Skeletal muscle satellite cell (primary cell): ENCODE data around the gene LY6G6F.

Experiments
- H3K27me3 ChIP-seq: 2 replicates; pipeline ENCODE4 v1.7.0; 2013; ENCODE audit warnings: low read length; ENCODE audit not compliant: control insufficient read depth, insufficient read depth
- H3K36me3 ChIP-seq: 2 replicates; pipeline ENCODE4 v1.7.0; 2013; ENCODE audit warnings: mild to moderate bottlenecking, control low read depth, low read length; ENCODE audit not compliant: insufficient read depth
- H3K4me1 ChIP-seq: 2 replicates; pipeline ENCODE4 v1.7.0; 2013; ENCODE audit warnings: low read length; ENCODE audit not compliant: control insufficient read depth, insufficient read depth
- H3K4me2 ChIP-seq: 2 replicates; pipeline ENCODE4 v1.7.0; 2013; ENCODE audit warnings: mild to moderate bottlenecking, low read length
- H3K4me3 ChIP-seq: 2 replicates; pipeline ENCODE4 v1.7.0; 2013; ENCODE audit warnings: low read length
- H3K9ac ChIP-seq: 2 replicates; pipeline ENCODE4 v1.7.0; 2013; ENCODE audit warnings: mild to moderate bottlenecking, low read depth, low read length, moderate library complexity
- H3K9me3 ChIP-seq: replicated peaks from 2 replicates; pipeline ENCODE4 v1.7.0; 2013; ENCODE audit warnings: mild to moderate bottlenecking, control low read depth, low read length

The LY6G6F gene

GRCh38 chr6:31739639-31740396 is 33.2 kb downstream of the LY6G6F start, which contains the start of gene MSH5:
MSH5 (plus strand) TSS chr6:31740005; CDS start chr6:31740467, 462 bp downstream.
- Histone ChIP-seq H3K36me3 (peaks cover 8% of the 10 kb centered on the region), H3K4me1 (peaks cover 28% of the 10 kb centered on the region), H3K9me3 (no peaks in the 10 kb centered on the region), H3K4me2 (peak within 1 kb of the TSS; percentile 97), H3K27me3 (no peaks in the 10 kb centered on the region), H3K9ac (peak within 1 kb of the TSS; percentile 90), H3K4me3 (peak within 1 kb of the TSS; percentile 95)

GRCh38 chr6:31740397-31741223 is 33.9 kb downstream of the LY6G6F start:
- Histone ChIP-seq H3K9me3 (no peaks in the 10 kb centered on the region), H3K9ac (peak overlapping the region; percentile 90), H3K4me1 (peaks cover 28% of the 10 kb centered on the region)

DNA sequence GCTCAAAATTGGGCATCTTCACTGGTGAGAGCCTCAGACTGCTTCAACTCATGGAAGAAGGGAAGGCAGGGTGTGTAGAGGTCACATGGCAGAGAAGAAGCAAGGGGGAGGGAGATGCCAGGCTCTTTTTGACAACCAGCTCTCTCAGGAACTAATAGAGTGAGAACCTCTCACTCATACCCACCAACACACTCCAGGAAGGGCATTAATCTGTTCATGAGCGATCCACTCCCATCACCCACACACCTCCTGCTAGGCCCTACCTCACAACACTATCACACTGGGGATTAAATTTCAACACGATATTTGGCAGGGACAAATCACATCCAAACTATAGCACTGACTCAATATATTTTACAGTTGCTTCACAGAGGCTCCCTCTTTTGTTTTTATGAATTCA is 35.1 kb downstream of the LY6G6F start:
- H3K9ac ChIP-seq, result no peak overlapping the region
- no peak overlapping the region for H3K4me2 ChIP-seq
- H3K4me1 ChIP-seq, result peaks cover 24% of the 10 kb centered on the region
- H3K27me3 ChIP-seq, result no peaks in the 10 kb centered on the region
- no peaks in the 10 kb centered on the region for H3K9me3 ChIP-seq
- H3K4me3 ChIP-seq, result no peak overlapping the region
- peaks cover 8% of the 10 kb centered on the region for H3K36me3 ChIP-seq

More at GRCh38 chr6:31740397-31741223, 33.9 kb downstream of the LY6G6F start:
- H3K4me2 ChIP-seq, result peak overlapping the region; percentile 97
- H3K4me3 ChIP-seq, result peak overlapping the region; percentile 95
- H3K27me3 ChIP-seq, result no peaks in the 10 kb centered on the region
- peaks cover 8% of the 10 kb centered on the region for H3K36me3 ChIP-seq

DNA sequence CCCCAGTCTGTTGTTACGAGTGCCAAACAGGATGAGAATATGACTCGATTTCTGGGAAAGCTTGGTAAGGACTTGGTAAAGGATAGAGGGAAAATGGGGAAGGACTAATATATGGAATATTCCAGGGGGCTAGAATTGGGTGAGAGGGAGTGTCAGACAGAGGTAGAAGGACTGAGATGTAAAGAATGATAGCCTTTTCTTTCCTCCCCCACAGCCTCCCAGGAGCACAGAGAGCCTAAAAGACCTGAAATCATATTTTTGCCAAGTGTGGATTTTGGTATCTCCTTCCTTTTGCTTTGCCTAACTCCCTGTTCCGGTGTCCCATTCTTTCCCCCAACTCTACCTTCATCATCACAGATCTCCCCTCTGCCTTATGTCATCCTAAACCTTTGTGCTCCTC is 36.2 kb downstream of the LY6G6F start:
- Histone ChIP-seq H3K9ac (no peak overlapping the region), H3K36me3 (peaks cover 9% of the 10 kb centered on the region), H3K4me2 (no peak overlapping the region), H3K9me3 (no peaks in the 10 kb centered on the region), H3K27me3 (no peaks in the 10 kb centered on the region), H3K4me1 (peaks cover 14% of the 10 kb centered on the region), H3K4me3 (no peak overlapping the region)

GRCh38 chr6:31744422-31744821 is 37.8 kb downstream of the LY6G6F start:
- no peak overlapping the region for H3K4me2 ChIP-seq
- no peaks in the 10 kb centered on the region for H3K27me3 ChIP-seq
- no peak overlapping the region for H3K9ac ChIP-seq
- H3K9me3 ChIP-seq, result no peaks in the 10 kb centered on the region
- peaks cover under 1% of the 10 kb centered on the region for H3K4me1 ChIP-seq
- H3K4me3 ChIP-seq, result no peak overlapping the region
- H3K36me3 ChIP-seq, result peaks cover 11% of the 10 kb centered on the region

DNA sequence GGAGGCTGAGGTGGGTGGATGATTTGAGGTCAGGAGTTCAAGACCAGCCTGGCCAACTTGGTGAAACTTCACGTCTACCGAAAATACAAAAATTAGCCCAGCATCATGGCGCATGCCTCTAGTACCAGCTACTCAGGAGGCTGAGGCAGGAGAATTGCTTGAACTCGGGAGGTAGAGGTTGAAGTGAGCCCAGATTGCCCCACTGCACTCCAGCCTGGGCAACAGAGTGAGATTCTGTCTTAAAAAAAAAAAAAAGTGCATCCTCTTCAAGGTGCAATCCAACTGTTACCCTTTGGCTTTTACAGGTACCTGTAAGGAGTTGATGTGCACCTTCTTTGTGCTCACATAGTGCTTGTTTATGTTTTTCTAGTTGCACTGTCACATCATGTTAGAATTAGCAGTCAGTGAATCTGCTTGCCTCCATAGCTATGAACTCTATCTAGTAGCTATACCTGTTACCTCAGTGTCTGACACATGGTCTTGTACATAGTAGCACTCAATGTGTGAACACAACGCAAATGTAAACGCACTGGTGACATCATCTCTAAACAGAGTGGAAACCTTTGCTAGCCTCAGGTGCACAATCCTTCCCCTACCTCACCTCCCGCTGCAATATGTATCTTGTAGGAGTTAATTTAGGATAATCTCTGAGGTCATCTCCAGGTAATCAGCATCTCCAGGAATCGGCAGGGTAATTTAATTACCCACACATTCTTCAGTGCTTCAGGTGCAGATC is 42.8 kb downstream of the LY6G6F start:
- Histone ChIP-seq H3K4me2 (no peak overlapping the region), H3K4me1 (peaks cover 15% of the 10 kb centered on the region), H3K9ac (no peak overlapping the region), H3K27me3 (no peaks in the 10 kb centered on the region), H3K9me3 (no peaks in the 10 kb centered on the region), H3K4me3 (no peak overlapping the region), H3K36me3 (peaks cover 6% of the 10 kb centered on the region)

- H3K4me3 ChIP-seq, result no peak overlapping the region
Measured at GRCh38 chr6:31750411-31751022, 43.9 kb downstream of the LY6G6F start.

GRCh38 chr6:31752739-31753319 is 46.2 kb downstream of the LY6G6F start:
- Histone ChIP-seq H3K9me3 (no peaks in the 10 kb centered on the region), H3K4me3 (no peak overlapping the region), H3K36me3 (peaks cover 6% of the 10 kb centered on the region), H3K4me2 (peak overlapping the region; percentile 60), H3K4me1 (peaks cover 15% of the 10 kb centered on the region), H3K9ac (no peak overlapping the region), H3K27me3 (no peaks in the 10 kb centered on the region)

More at GRCh38 chr6:31750411-31751022, 43.9 kb downstream of the LY6G6F start:
- Histone ChIP-seq H3K4me1 (peaks cover 15% of the 10 kb centered on the region), H3K36me3 (peaks cover 6% of the 10 kb centered on the region), H3K9ac (no peak overlapping the region), H3K4me2 (no peak overlapping the region), H3K9me3 (no peaks in the 10 kb centered on the region), H3K27me3 (no peaks in the 10 kb centered on the region)

DNA sequence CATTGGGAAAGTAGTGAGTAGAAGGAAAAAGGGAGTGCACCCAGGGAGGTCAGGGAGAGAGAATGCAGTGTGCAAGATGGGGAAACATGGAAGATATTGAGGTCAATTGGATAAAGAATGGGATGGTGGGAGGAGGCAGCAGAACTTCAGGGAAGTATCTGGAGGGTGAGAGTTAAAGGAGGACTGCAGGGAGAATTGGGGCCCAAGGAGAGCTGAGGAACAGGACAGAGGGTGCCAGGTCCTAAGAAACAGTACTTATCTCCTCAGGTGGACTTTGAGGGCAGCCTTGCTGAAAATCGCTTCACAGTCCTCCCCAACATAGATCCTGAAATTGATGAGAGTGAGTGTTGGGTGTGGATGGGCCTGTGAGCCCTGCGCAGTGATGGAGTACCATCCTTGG is 51.6 kb downstream of the LY6G6F start:
- H3K27me3 ChIP-seq, result no peaks in the 10 kb centered on the region
- no peak overlapping the region for H3K9ac ChIP-seq
- peaks cover 14% of the 10 kb centered on the region for H3K36me3 ChIP-seq
- no peak overlapping the region for H3K4me3 ChIP-seq
- H3K9me3 ChIP-seq, result no peaks in the 10 kb centered on the region
- peaks cover 4% of the 10 kb centered on the region for H3K4me1 ChIP-seq
- H3K4me2 ChIP-seq, result no peak overlapping the region
